Suppressor macrophage treated with lipopolysaccharide for 4 hours (primary cell): ENCODE data around the gene PAX5.

Source experiments
- DNase-seq: peaks from one replicate; pipeline ENCODE4 v3.0.0-alpha.2; 2020

The PAX5 gene

DNA sequence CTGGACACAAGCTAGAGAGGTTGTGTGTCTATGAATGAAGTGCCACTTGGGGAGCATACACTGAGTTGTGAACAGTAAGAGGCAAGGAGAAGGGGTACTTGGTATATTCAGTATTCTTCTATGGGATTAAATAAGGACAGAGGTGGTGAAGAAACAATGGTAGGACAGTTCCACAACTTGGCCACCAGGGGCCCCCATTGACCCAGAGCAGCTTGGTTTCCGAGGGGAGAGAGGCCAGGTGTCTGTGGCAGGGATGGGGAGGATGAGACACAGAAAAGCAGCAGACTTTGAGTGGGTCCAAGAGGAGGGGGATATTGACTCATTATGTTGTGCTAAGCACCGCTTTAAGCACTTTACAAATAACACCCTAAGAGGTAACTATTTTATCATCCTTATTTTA is 240.8 kb downstream of the PAX5 start:
- no peak for DNase-seq

- DNase-seq = no peak
Measured at GRCh38 chr9:36791222-36791950, 242.7 kb downstream of the PAX5 start.

DNA sequence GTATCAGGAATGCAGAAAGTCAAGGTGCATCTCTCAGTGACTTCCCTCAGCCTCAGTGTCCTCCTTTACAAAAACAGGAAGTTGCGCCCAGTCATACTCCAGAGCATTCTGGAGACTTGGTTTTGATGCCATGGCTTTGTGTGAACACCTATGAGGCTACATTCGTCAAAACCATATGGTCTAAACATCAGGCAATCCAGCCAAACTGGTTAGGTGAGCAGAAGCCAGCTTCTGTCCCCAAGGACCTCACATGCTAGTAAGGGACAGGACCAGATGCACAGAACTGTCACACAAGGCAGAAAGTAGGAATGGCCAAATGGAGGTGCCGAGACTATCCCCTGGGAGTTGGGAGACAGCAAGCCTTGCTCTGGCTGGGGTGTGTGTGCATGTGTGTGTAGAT is 244.2 kb downstream of the PAX5 start:
- no peak for DNase-seq

- DNase-seq = no peak
Measured at GRCh38 chr9:36788534-36788933, 245.5 kb downstream of the PAX5 start.

DNA sequence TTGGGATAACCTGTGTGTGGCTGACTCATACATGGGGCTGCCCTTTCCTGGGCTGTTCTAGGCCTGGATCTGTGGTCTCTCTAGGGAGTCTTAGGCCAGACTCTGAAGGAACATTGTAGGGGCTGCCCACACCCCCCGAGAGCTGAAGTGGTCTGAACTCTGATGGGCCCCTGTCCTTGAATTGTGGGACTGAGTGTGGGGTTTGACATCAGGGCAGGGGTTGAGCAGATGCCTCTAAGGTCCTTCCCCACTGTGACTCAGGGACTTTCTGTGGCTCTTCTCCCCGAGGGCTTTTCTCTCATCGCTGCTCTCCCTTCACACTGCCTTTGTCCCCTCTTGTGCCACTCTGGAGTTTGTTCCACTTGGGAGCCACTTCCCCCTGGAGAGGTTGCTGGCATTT is 246.4 kb downstream of the PAX5 start:
- DNase-seq = no peak
